ENCODE data around the gene SLC35E2B.
"Not testable (repeated sequence)": the region's sequence is repeated elsewhere in the genome, so short reads cannot be mapped to it uniquely, and the experiment has no call there.

- TF ChIP-seq CTCF (IDR thresholded peaks at IDR 0.05); ZNF302 (CRISPR knock-in tag; IDR thresholded peaks at IDR 0.05); POLR2A (IDR thresholded peaks at IDR 0.05; ENCODE audit: low read length); GATA3 (IDR thresholded peaks at IDR 0.05; ENCODE audit: borderline replicate concordance); MYC (IDR thresholded peaks at IDR 0.05; ENCODE audit: borderline replicate concordance, low read length); JUNB (IDR thresholded peaks at IDR 0.05); NR3C1 (IDR thresholded peaks at IDR 0.05): not testable (repeated sequence)
These were observed 15.3 kb upstream of the SLC35E2B start for GRCh38 chr1:1707897-1708296.

All from A549 (cell line).